HEK293T (cell line): ENCODE measurements around the gene STIP1.
A peak's percentile ranks its signal among the peaks of the same experiment; 100 is the strongest.

ENCODE experiments used
- CTCF ChIA-PET: fragments of 350-600 bp; formaldehyde crosslinking; extraction: SDS; loops from one replicate; lab custom pipeline; 2021; ENCODE audit warnings: antibody characterized with exemption, inconsistent platforms; lab: Yijun Ruan, JAX
- POLR2A ChIA-PET: fragments of 350-600 bp; formaldehyde crosslinking; extraction: SDS; loops from one replicate; lab custom pipeline; 2020; ENCODE audit warnings: antibody characterized with exemption, inconsistent platforms; lab: Yijun Ruan, JAX
- DNase-seq: peaks from one replicate; pipeline ENCODE4 v3.0.0; 2012; ENCODE audit warnings: mixed read lengths; ENCODE audit errors: extremely low spot score
- ARNT ChIP-seq: fragments of 450-650 bp; IDR thresholded peaks from 2 replicates; pipeline ENCODE4 v1.6.1; 2017; ENCODE audit warnings: mild to moderate bottlenecking
- BHLHE40 ChIP-seq: fragments of 450-650 bp; IDR thresholded peaks from 2 replicates; pipeline ENCODE4 v1.6.1; 2016; ENCODE audit warnings: mild to moderate bottlenecking, moderate library complexity, borderline replicate concordance
- CTBP1 ChIP-seq: fragments of 450-650 bp; IDR thresholded peaks from 2 replicates; pipeline ENCODE4 v1.6.1; 2016; ENCODE audit warnings: borderline replicate concordance
- ELF4 ChIP-seq: fragments of 450-650 bp; IDR thresholded peaks from 2 replicates; pipeline ENCODE4 v1.6.1; 2017; ENCODE audit warnings: antibody characterized with exemption
- FOXA1 ChIP-seq: fragments of 450-650 bp; IDR thresholded peaks from 2 replicates; pipeline ENCODE4 v1.6.1; 2016; ENCODE audit warnings: mild to moderate bottlenecking
- FOXK2 ChIP-seq: fragments of 450-650 bp; IDR thresholded peaks from 2 replicates; pipeline ENCODE4 v1.6.1; 2016; ENCODE audit warnings: mild to moderate bottlenecking
- FOXM1 ChIP-seq: fragments of 450-650 bp; IDR thresholded peaks from 2 replicates; pipeline ENCODE4 v1.6.1; 2017; ENCODE audit warnings: mild to moderate bottlenecking, borderline replicate concordance
- HDGF ChIP-seq: fragments of 450-650 bp; IDR thresholded peaks from 2 replicates; pipeline ENCODE4 v1.6.1; 2017; ENCODE audit warnings: antibody characterized with exemption, borderline replicate concordance
- L3MBTL2 ChIP-seq: fragments of 450-650 bp; conservative IDR thresholded peaks from 2 replicates; pipeline ENCODE4 v1.6.1; 2016; ENCODE audit warnings: mild to moderate bottlenecking
- LEF1 ChIP-seq: fragments of 450-650 bp; IDR thresholded peaks from 2 replicates; pipeline ENCODE4 v1.6.1; 2017; ENCODE audit warnings: mild to moderate bottlenecking, borderline replicate concordance
- NFRKB ChIP-seq: fragments of 450-650 bp; IDR thresholded peaks from 2 replicates; pipeline ENCODE4 v1.6.1; 2016; ENCODE audit warnings: mild to moderate bottlenecking, moderate library complexity
- PKNOX1 ChIP-seq: fragments of 450-650 bp; IDR thresholded peaks from 2 replicates; pipeline ENCODE4 v1.6.1; 2016
- SP1 ChIP-seq: fragments of 450-650 bp; IDR thresholded peaks from 2 replicates; pipeline ENCODE4 v1.6.1; 2017
- SUZ12 ChIP-seq: fragments of 450-650 bp; IDR thresholded peaks from 2 replicates; pipeline ENCODE4 v1.6.1; 2016; ENCODE audit warnings: mild to moderate bottlenecking
- TARDBP ChIP-seq: fragments of 450-650 bp; IDR thresholded peaks from 2 replicates; pipeline ENCODE4 v1.6.1; 2016
- ZNF384 ChIP-seq: fragments of 450-650 bp; IDR thresholded peaks from 2 replicates; pipeline ENCODE4 v1.6.1; 2016

The STIP1 gene

DNA sequence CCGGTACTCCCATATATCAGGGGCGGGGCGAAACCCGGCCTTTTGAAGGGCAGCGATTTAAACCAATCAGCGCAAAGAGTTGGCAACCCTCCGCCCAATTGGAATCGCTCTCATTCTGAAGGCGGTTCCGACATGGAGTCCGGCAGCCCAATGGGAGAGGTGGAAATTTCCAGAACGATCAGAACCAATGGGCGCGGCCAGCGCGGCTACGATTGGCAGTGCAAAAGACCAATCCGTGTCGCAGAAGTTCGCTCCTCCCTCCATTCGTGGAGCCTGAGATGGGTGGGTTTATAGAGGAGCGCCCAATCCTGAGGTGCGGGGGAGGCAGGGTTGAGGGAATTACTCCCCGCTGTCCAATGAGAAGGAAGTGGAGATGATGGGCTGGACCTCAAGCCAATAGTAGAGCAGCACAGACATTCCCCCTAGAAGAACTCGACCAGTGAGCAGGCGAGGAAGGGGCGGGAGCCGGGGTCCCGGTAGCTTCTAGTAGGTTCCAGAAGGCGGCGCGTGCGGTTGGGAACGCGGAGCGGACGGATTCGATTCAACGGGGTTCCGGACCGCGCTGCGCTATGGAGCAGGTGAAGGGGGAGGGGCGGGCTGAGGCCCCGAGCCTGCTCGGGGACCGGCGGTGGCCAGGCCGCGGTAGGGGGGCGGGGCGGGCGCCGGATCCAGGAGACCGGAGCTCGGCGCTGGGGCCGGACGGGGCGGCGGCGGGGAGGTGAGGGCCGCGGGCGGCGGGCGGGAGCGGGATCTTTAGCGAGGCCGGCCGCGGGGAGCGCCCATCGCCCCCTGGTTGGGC lies at the start of gene STIP1:
Gene STIP1, plus strand, starts transcription at position 479 of the 799 bp plus-strand sequence. Its CDS starts 91 bp downstream, at position 570.
- peak; percentile 94 for DNase-seq
- POLR2A ChIA-PET: interaction anchor here (0.7 to 2.5 kb wide), 28 partner anchors 10 to 320 kb away, joined by 3 to 27 read pairs (median 6); partner anchors contain the start of genes COX8A, FERMT3, MACROD1 and NUDT22
- CTCF ChIA-PET: interaction anchor here (2.2 kb wide), 1 partner anchor 19 kb away, joined by 18 read pairs; no protein-coding TSS in a partner anchor
- no peak for TF ChIP-seq NFRKB
- TF ChIP-seq SP1: no peak
- TF ChIP-seq L3MBTL2: peak; percentile 73
- TF ChIP-seq ARNT: peak; percentile 90
- TF ChIP-seq BHLHE40: no peak
- no peak for TF ChIP-seq TARDBP
- TF ChIP-seq PKNOX1: peak; percentile 100
- TF ChIP-seq FOXA1: no peak
- TF ChIP-seq SUZ12: no peak
- TF ChIP-seq CTBP1: no peak
- no peak for TF ChIP-seq ZNF384
- no peak for TF ChIP-seq FOXM1
- no peak for TF ChIP-seq FOXK2
- TF ChIP-seq HDGF: no peak
- TF ChIP-seq LEF1: no peak; the same call in 1 of the 2 replicates

- no peak for DNase-seq
- ChIA-PET POLR2A (no interaction called here), CTCF (no interaction called here)
- no peak for TF ChIP-seq ELF4
- no peak for TF ChIP-seq SP1
Observed at GRCh38 chr11:64136765-64137441, 49.1 kb upstream of the STIP1 start.

DNA sequence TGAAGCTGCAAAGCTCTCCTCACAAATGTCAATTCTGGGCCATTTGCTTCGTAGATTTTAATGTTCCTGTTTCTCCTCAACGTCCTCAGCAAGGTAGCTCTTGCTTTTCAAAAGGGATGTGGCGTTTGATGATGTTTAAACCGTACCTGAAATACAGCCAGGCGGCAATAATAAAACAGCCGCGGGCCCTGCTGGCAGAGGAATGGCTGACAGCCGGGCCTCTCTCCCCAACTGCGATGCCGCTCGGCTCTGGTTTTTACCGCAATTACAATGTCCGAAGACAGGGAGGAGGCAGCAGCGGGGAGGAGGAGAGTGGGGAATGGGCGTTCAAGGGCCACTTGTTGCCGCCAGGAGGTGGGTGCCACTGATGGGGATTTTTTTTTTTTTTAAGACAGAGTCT lies 47.6 kb upstream of the STIP1 start:
- ChIA-PET CTCF (interaction anchor here (1.0 kb wide), 1 partner anchor 14 kb away, joined by 5 read pairs; no protein-coding TSS in a partner anchor), POLR2A (no interaction called here)
- TF ChIP-seq ARNT: no peak
- TF ChIP-seq SUZ12: no peak
- TF ChIP-seq SP1: no peak
- TF ChIP-seq HDGF: no peak
- TF ChIP-seq ZNF384: no peak
- TF ChIP-seq FOXA1: no peak
- no peak for TF ChIP-seq NFRKB
- TF ChIP-seq L3MBTL2: no peak
- no peak for TF ChIP-seq FOXM1
- no peak for TF ChIP-seq BHLHE40
- TF ChIP-seq CTBP1: no peak
- no peak for DNase-seq

- DNase-seq: no peak
- CTCF ChIA-PET: no interaction called here
- POLR2A ChIA-PET: no interaction called here
- TF ChIP-seq ZNF384 (no peak), SP1 (no peak), L3MBTL2 (no peak), SUZ12 (no peak), BHLHE40 (no peak), HDGF (no peak), LEF1 (no peak), ARNT (no peak), FOXK2 (no peak), NFRKB (no peak), FOXA1 (no peak), FOXM1 (no peak), ELF4 (no peak)
Observed at GRCh38 chr11:64139049-64139448, 46.9 kb upstream of the STIP1 start.

GRCh38 chr11:64140082-64140481 lies 45.9 kb upstream of the STIP1 start:
- CTCF ChIA-PET: no interaction called here
- TF ChIP-seq L3MBTL2: no peak
- no peak for TF ChIP-seq BHLHE40
- TF ChIP-seq ZNF384: no peak
- TF ChIP-seq SP1: no peak
- TF ChIP-seq LEF1: no peak
- no peak for TF ChIP-seq CTBP1
- no peak for TF ChIP-seq ARNT
- TF ChIP-seq HDGF: no peak
- TF ChIP-seq SUZ12: no peak
- TF ChIP-seq NFRKB: no peak
- no peak for TF ChIP-seq FOXM1
- TF ChIP-seq ELF4: no peak
- TF ChIP-seq TARDBP: no peak
- no peak for TF ChIP-seq FOXA1
- POLR2A ChIA-PET: no interaction called here

DNA sequence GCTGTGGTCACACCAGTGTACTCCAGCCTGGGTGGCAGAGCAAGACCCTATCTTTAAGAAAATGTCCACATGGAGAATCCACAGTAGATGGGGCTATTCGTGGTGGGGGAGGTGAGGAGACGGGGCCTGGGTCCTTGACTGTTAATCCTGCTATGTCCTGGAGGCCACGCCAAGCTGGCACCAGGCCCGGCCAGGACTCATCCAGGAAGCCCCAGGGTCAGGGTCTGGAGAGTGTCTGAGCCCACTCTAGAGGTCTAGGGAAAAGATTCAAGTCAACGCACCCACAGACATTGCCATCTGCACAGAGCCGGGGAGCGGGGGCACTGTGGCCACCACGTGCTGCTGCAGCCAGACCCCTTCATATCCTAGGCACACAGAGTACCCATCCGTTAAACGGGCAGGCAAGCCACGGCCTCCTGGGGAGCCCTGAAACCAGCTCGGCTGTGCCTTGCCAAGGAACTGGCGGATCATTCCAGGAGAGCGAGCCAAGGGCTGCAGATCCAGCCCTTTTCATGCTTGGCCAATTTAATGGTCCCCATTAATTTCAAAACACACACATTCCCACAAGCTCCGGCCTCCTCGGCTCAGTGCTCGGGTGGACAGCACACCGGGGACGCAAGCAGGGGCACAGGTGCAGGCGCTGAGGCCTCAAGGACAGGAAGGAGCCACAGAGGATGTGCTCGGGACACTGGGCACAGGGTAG lies 44.7 kb upstream of the STIP1 start:
- no peak for DNase-seq
- TF ChIP-seq FOXA1 (no peak), BHLHE40 (no peak), NFRKB (no peak)
- POLR2A ChIA-PET: no interaction called here
- CTCF ChIA-PET: no interaction called here

More at GRCh38 chr11:64140082-64140481, 45.9 kb upstream of the STIP1 start:
- DNase-seq: no peak
